Sigmoid colon (tissue), 7 donors: ENCODE data around the gene TSPAN33. TPM values are rescaled to one million over a fixed set of nuclear protein-coding genes. Genes with fewer than 3 reads are reported as not detected.

ENCODE experiments used
- DNase-seq: peaks from one replicate; pipeline ENCODE4 v3.0.0-alpha.2; 2019
- H3K27ac ChIP-seq, 4 donors: fragments of 200-600 bp; sonication (generic); one replicate each; pipeline ENCODE4 v1.5.1; 2016 to 2019; ENCODE audit warnings: mild to moderate bottlenecking in 1 of 4
- H3K27me3 ChIP-seq, 3 donors: fragments of 200-600 bp; sonication (generic); one replicate each; pipeline ENCODE4 v1.5.1; 2019; ENCODE audit warnings: mild to moderate bottlenecking in 1 of 3
- H3K36me3 ChIP-seq, 4 donors: fragments of 200-600 bp; sonication (generic); one replicate each; pipeline ENCODE4 v1.5.1; 2016 to 2019
- H3K4me1 ChIP-seq, 4 donors: fragments of 200-600 bp; sonication (generic); one replicate each; pipeline ENCODE4 v1.5.1; 2017 to 2019
- H3K4me3 ChIP-seq, 4 donors: fragments of 200-600 bp; sonication (generic); one replicate each; pipeline ENCODE4 v1.5.1; 2017 to 2019; ENCODE audit warnings: mild to moderate bottlenecking in 2 of 4, moderate library complexity in 1 of 4
- H3K9me3 ChIP-seq, 4 donors: fragments of 200-600 bp in 3 of 4; sonication (generic) in 3 of 4; one replicate each; pipeline versions ENCODE4 v1.5.1 to v1.6.1; 2013 to 2019
- CTCF ChIP-seq, 4 experiments: fragments of 450-650 bp in 3 of 4; fragments of 200-600 bp in 1 of 4; IDR thresholded peaks; one replicate each; pipeline ENCODE4 v1.5.1; 2016 to 2019; ENCODE audit warnings: antibody characterized with exemption in 4 of 4, mild to moderate bottlenecking in 3 of 4, moderate library complexity in 2 of 4
- EP300 ChIP-seq, 4 donors: sonication (generic); formaldehyde crosslinking; IDR thresholded peaks; one replicate each; pipeline ENCODE4 v1.6.1; 2017; ENCODE audit warnings: antibody characterized with exemption in 4 of 4
- POLR2A ChIP-seq, 2 donors: fragments of 450-650 bp; IDR thresholded peaks; one replicate each; pipeline ENCODE4 v1.6.1; 2016; ENCODE audit warnings: antibody characterized with exemption in 2 of 2, mild to moderate bottlenecking in 2 of 2, moderate library complexity in 2 of 2
- POLR2AphosphoS5 ChIP-seq, 4 donors: sonication (generic); formaldehyde crosslinking; IDR thresholded peaks; one replicate each; pipeline ENCODE4 v1.6.1; 2017; ENCODE audit warnings: antibody characterized with exemption in 4 of 4
- WGBS, 2 donors: extraction: QIAGEN DNeasy Blood & Tissue Kit; methylation state at CpG; one replicate each; pipeline ENCODE4 v1.1.7; 2013; 5-methylcytosine and 5-hydroxymethylcytosine counted together
- intact Hi-C: fragments of 100-400 bp; cut with DNase I; formaldehyde crosslinking; loops from one replicate; pipeline ENCODE4 v1.15.1; 2023
- polyA plus RNA-seq, 3 donors: library from polyadenylated mRNA; stranded (reverse); fragments of 200-250 nt; gene quantifications; one replicate each; pipeline ENCODE4 v1.2.3, GENCODE V29; 2013
- total RNA-seq, 4 donors: library from RNA; depleted of rRNA; stranded (reverse); fragments of >200 nt; gene quantifications; one replicate each; pipeline ENCODE4 v1.1.0, GENCODE V29; 2016
- donor health status: healthy with polysubstance abuse.
- donor health status: Bipolar disorder and iron deficiency.
- donor health status: healthy.

The TSPAN33 gene
- total and polyA plus RNA-seq, 7 donors: 3.0 to 19.6 (median 5.8) TPM

- TF ChIP-seq CTCF (IDR thresholded peaks at IDR 0.05) (no peak), POLR2A (IDR thresholded peaks at IDR 0.05) (no peak), EP300 (IDR thresholded peaks at IDR 0.05) (no peak), POLR2AphosphoS5 (IDR thresholded peaks at IDR 0.05) (no peak)
- Histone ChIP-seq H3K36me3 (no peaks in the 10 kb centered on the region), H3K9me3 (no peaks in the 10 kb centered on the region), H3K4me1 (peaks cover 0 to 27% (median 18%) of the 10 kb centered on the region in 4 donors), H3K4me3 (no peak overlapping the region), H3K27ac (no peak overlapping the region), H3K27me3 (no peaks in the 10 kb centered on the region)
- 72 to 89% methylated on average over 3 of the region's 3 CpGs for WGBS, 2 donors
- intact Hi-C loops: no loop called here
- DNase-seq: peak; percentile 22
Observed at GRCh38 chr7:129191272-129191671, 46.8 kb downstream of the TSPAN33 start.

GRCh38 chr7:129193892-129194291 is 49.4 kb downstream of the TSPAN33 start:
- DNase-seq: peak; percentile 5
- no peaks in the 10 kb centered on the region for H3K27me3 ChIP-seq
- no peak overlapping the region for H3K27ac ChIP-seq
- no peak overlapping the region for H3K4me3 ChIP-seq
- H3K36me3 ChIP-seq: no peaks in the 10 kb centered on the region
- peaks cover 0 to 16% (median 13%) of the 10 kb centered on the region in 4 donors for H3K4me1 ChIP-seq
- WGBS, 2 donors: 77 to 92% methylated on average over 3 of the region's 3 CpGs
- TF ChIP-seq POLR2AphosphoS5 (IDR thresholded peaks at IDR 0.05) (no peak), EP300 (IDR thresholded peaks at IDR 0.05) (no peak), POLR2A (IDR thresholded peaks at IDR 0.05) (no peak), CTCF (IDR thresholded peaks at IDR 0.05) (no peak)
- no peaks in the 10 kb centered on the region for H3K9me3 ChIP-seq
- intact Hi-C loops: no loop called here

GRCh38 chr7:129197771-129198170 is 53.3 kb downstream of the TSPAN33 start:
- Histone ChIP-seq H3K27ac (no peak overlapping the region), H3K4me3 (no peak overlapping the region), H3K9me3 (no peaks in the 10 kb centered on the region), H3K4me1 (no peaks in the 10 kb centered on the region), H3K36me3 (no peaks in the 10 kb centered on the region), H3K27me3 (no peaks in the 10 kb centered on the region)
- TF ChIP-seq POLR2AphosphoS5 (IDR thresholded peaks at IDR 0.05): no peak
- no peak for TF ChIP-seq EP300 (IDR thresholded peaks at IDR 0.05)
- TF ChIP-seq CTCF (IDR thresholded peaks at IDR 0.05): no peak
- TF ChIP-seq POLR2A (IDR thresholded peaks at IDR 0.05): no peak
- DNase-seq: peak; percentile 10
- 65 to 81% methylated on average over 4 of the region's 4 CpGs for WGBS, 2 donors
- intact Hi-C loops: no loop called here

- Histone ChIP-seq H3K4me1 (no peaks in the 10 kb centered on the region), H3K27me3 (no peaks in the 10 kb centered on the region), H3K4me3 (no peak overlapping the region), H3K27ac (no peak overlapping the region), H3K9me3 (no peaks in the 10 kb centered on the region), H3K36me3 (no peaks in the 10 kb centered on the region)
- DNase-seq: no peak
- WGBS, 2 donors: 93 to 95% methylated on average over 4 of the region's 4 CpGs
- intact Hi-C loops: no loop called here
- TF ChIP-seq EP300 (IDR thresholded peaks at IDR 0.05) (no peak), CTCF (IDR thresholded peaks at IDR 0.05) (no peak), POLR2AphosphoS5 (IDR thresholded peaks at IDR 0.05) (no peak), POLR2A (IDR thresholded peaks at IDR 0.05) (no peak)
Observed at GRCh38 chr7:129199406-129199805, 54.9 kb downstream of the TSPAN33 start.
